GM06990 (cell line): ENCODE data around the gene FGF3.

Experiments used
- DNase-seq: peaks from one replicate; pipeline ENCODE4 v3.0.0-alpha.2; 2011; ENCODE audit not compliant: insufficient read length; ENCODE audit errors: extremely low read depth
- H3K27me3 ChIP-seq: replicated peaks from 2 replicates; pipeline ENCODE4 v1.6.0; 2011; ENCODE audit warnings: low read length; ENCODE audit not compliant: control insufficient read depth, insufficient read depth
- H3K36me3 ChIP-seq: 2 replicates; pipeline ENCODE4 v1.5.1; 2011; ENCODE audit warnings: low read length; ENCODE audit not compliant: control insufficient read depth, insufficient read depth
- H3K4me3 ChIP-seq: replicated peaks from 2 replicates; pipeline ENCODE4 v1.5.1; 2011; ENCODE audit warnings: low read depth, mild to moderate bottlenecking, control low read depth, low read length
- CTCF ChIP-seq: IDR thresholded peaks from 2 replicates; pipeline ENCODE4 v1.5.1; 2011; ENCODE audit warnings: low read length, control low read depth, mild to moderate bottlenecking, inconsistent platforms; ENCODE audit not compliant: insufficient read depth, poor library complexity, severe bottlenecking

The FGF3 gene

GRCh38 chr11:69760319-69760718 is 58.9 kb downstream of the FGF3 start:
- Histone ChIP-seq H3K27me3 (no peaks in the 10 kb centered on the region; the same call in 1 of the 2 replicates), H3K4me3 (no peak overlapping the region), H3K36me3 (no peaks in the 10 kb centered on the region)
- no peak for TF ChIP-seq CTCF
- no peak for DNase-seq
